ENCODE results near the gene ANAPC5. TPM values are rescaled to one million over a fixed set of nuclear protein-coding genes. Genes with fewer than 3 reads are reported as not detected.
"Not testable (repeated sequence)": the region's sequence is repeated elsewhere in the genome, so short reads cannot be mapped to it uniquely, and the experiment has no call there.

The ANAPC5 gene
- total RNA-seq, 2 donors from 2014 or later: 70.6 to 86.2 TPM

- Histone ChIP-seq H3K4me1 (no peaks in the 10 kb centered on the region), H3K27ac (no peak overlapping the region), H3K9ac (ENCODE audit: low read depth in 2 of 2, low read length in 2 of 2) (no peak overlapping the region), H3K27me3 (no peaks in the 10 kb centered on the region), H3K9me3 (no peaks in the 10 kb centered on the region), H3K36me3 (no peaks in the 10 kb centered on the region), H3K4me3 (no peak overlapping the region)
- no peak for DNase-seq
- intact Hi-C loops (cut with DNase I): no loop called here
- TF ChIP-seq, protein P1, sequence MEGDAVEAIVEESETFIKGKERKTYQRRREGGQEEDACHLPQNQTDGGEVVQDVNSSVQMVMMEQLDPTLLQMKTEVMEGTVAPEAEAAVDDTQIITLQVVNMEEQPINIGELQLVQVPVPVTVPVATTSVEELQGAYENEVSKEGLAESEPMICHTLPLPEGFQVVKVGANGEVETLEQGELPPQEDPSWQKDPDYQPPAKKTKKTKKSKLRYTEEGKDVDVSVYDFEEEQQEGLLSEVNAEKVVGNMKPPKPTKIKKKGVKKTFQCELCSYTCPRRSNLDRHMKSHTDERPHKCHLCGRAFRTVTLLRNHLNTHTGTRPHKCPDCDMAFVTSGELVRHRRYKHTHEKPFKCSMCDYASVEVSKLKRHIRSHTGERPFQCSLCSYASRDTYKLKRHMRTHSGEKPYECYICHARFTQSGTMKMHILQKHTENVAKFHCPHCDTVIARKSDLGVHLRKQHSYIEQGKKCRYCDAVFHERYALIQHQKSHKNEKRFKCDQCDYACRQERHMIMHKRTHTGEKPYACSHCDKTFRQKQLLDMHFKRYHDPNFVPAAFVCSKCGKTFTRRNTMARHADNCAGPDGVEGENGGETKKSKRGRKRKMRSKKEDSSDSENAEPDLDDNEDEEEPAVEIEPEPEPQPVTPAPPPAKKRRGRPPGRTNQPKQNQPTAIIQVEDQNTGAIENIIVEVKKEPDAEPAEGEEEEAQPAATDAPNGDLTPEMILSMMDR (IDR thresholded peaks at IDR 0.05): no peak
Observed at GRCh38 chr12:121383601-121384021, 31.4 kb upstream of the ANAPC5 start.

DNA sequence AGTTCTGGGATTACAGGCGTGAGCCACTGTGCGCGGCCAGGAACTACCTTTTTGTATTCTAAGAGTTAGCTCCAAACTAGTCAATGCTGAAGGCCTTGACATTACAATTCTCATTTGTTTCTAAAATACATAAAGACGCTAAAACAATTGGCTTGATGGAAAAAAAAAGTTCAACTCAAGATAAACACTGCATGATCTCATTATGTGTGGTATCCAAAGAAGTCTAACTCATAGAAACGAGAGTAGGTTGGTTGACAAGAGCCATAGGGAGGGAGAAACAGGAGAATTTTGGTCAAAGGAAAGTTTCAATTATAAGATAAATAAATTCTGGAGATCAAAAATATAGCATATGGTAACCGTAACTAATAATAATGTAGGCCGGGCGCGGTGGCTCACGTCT is 27.7 kb upstream of the ANAPC5 start:
- DNase-seq: no peak
- intact Hi-C loops (cut with DNase I): no loop called here
- no peak overlapping the region for H3K27ac ChIP-seq
- no peaks in the 10 kb centered on the region for H3K36me3 ChIP-seq
- no peaks in the 10 kb centered on the region for H3K27me3 ChIP-seq
- TF ChIP-seq, protein P1 (IDR thresholded peaks at IDR 0.05): no peak
- no peaks in the 10 kb centered on the region for H3K9me3 ChIP-seq
- no peaks in the 10 kb centered on the region for H3K4me1 ChIP-seq
- no peak overlapping the region for H3K4me3 ChIP-seq
- no peak overlapping the region for H3K9ac ChIP-seq (ENCODE audit: low read depth in 2 of 2, low read length in 2 of 2)

DNA sequence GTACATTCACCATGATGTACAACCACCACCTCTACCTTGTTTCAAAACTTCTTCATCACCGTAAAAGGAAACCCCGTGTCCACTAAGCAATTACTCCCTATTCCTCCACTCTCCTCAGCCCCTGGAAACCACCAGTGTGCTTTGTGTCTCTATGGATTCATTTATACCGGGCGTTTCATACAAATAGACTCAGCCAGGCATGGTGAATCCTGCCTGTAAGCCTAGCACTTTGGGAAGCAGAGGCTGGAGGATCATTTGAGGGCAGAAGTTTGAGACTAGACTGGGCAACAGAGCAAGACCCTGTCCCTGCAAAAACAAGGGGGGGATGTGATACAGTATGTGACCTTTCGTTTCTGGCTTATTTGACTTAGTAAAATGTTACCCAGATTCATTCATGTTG is 26.5 kb upstream of the ANAPC5 start:
- Histone ChIP-seq H3K4me3 (no peak overlapping the region), H3K36me3 (no peaks in the 10 kb centered on the region), H3K27me3 (no peaks in the 10 kb centered on the region), H3K9ac (ENCODE audit: low read depth in 2 of 2, low read length in 2 of 2) (no peak overlapping the region), H3K27ac (no peak overlapping the region), H3K9me3 (no peaks in the 10 kb centered on the region), H3K4me1 (no peaks in the 10 kb centered on the region)
- no peak for DNase-seq
- intact Hi-C loops (cut with DNase I): no loop called here
- TF ChIP-seq, protein P1 (IDR thresholded peaks at IDR 0.05): no peak

GRCh38 chr12:121376754-121377697 is 24.8 kb upstream of the ANAPC5 start:
- Histone ChIP-seq H3K9me3 (no peaks in the 10 kb centered on the region), H3K4me3 (no peak overlapping the region), H3K27ac (no peak overlapping the region), H3K36me3 (no peaks in the 10 kb centered on the region), H3K9ac (ENCODE audit: low read depth in 2 of 2, low read length in 2 of 2) (no peak overlapping the region), H3K27me3 (no peaks in the 10 kb centered on the region), H3K4me1 (no peaks in the 10 kb centered on the region)
- no peak for DNase-seq
- intact Hi-C loops (cut with DNase I): no loop called here
- TF ChIP-seq, protein P1 (IDR thresholded peaks at IDR 0.05): no peak

DNA sequence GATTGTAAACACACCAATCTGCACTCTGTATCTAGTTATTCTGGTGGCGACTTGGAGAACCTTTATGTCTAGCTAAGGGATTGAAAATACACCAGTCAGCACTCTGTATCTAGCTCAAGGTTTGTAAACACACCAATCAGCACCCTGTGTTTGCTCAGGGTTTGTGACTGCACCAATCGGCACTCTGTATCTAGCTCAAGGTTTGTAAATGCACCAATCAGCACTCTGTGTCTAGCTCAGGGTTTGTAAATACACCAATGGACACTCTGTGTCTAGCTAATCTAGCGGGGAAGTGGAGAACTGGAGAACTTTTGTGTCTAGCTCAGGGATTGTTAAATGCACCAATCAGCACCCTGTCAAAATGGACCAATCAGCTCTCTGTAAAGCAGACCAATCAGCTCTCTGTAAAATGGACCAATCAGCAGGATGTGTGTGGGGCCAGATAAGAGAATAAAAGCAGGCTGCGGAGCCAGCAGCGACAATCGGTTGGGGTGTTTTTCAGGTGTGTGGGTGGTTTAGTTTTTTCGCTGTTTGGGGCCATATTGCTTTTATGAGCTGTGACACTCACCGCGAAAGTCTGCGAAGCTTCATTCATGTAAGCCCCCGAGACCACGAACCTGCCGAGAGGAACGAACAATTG is 22.9 kb upstream of the ANAPC5 start:
- H3K4me3 ChIP-seq; DNase-seq; H3K27me3 ChIP-seq; intact Hi-C loops (cut with DNase I); H3K36me3 ChIP-seq; H3K27ac ChIP-seq; H3K4me1 ChIP-seq; H3K9me3 ChIP-seq; H3K9ac ChIP-seq (ENCODE audit: low read depth in 2 of 2, low read length in 2 of 2): not testable (repeated sequence)

DNA sequence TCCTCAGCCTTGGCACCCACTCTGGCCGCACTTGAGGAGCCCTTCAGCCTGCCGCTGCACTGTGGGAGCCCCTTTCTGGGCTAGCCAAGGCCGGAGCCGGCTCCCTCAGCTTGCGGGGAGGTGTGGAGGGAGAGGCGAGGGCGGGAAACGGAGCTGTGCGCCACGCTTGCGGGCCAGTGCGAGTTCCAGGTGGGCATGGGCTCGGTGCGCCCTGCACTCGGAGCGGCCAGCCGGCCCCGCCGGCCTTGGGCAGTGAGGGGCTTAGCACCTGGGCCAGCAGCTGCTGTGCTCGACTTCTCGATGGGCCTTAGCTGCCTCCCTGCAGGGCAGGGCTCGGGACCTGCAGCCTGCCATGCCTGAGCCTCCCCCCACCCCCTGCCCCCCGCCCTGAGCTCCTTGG is 22.1 kb upstream of the ANAPC5 start:
- intact Hi-C loops (cut with DNase I); H3K27ac ChIP-seq; DNase-seq: not testable (repeated sequence)

More for the DNA sequence above, 22.1 kb upstream of the ANAPC5 start:
- not testable (repeated sequence) for H3K36me3 ChIP-seq; H3K9ac ChIP-seq (ENCODE audit: low read depth in 2 of 2, low read length in 2 of 2); H3K27me3 ChIP-seq; H3K4me1 ChIP-seq; H3K9me3 ChIP-seq; H3K4me3 ChIP-seq
